Measurements from ENCODE around the gene GADD45A. TPM values are rescaled to one million over a fixed set of nuclear protein-coding genes. Genes with fewer than 3 reads are reported as not detected.

Gene GADD45A
- polyA plus RNA-seq, 1 of the 3 experiments (the other 2 are of a cell fraction): 164 TPM

- TF ChIP-seq SMC3 (IDR thresholded peaks at IDR 0.05; ENCODE audit: low read depth, low read length) (no peak), TCF12 (IDR thresholded peaks at IDR 0.05) (peak; percentile 68), JUND (IDR thresholded peaks at IDR 0.05) (peak; percentile 61), RCOR1 (IDR thresholded peaks at IDR 0.05; ENCODE audit: low read length) (no peak), TAF1 (IDR thresholded peaks at IDR 0.05; ENCODE audit: borderline replicate concordance, low read depth, low read length) (no peak), FOSL2 (IDR thresholded peaks at IDR 0.05; ENCODE audit: borderline replicate concordance, low read depth) (peak; percentile 57)
- TF ChIP-seq, protein P1, sequence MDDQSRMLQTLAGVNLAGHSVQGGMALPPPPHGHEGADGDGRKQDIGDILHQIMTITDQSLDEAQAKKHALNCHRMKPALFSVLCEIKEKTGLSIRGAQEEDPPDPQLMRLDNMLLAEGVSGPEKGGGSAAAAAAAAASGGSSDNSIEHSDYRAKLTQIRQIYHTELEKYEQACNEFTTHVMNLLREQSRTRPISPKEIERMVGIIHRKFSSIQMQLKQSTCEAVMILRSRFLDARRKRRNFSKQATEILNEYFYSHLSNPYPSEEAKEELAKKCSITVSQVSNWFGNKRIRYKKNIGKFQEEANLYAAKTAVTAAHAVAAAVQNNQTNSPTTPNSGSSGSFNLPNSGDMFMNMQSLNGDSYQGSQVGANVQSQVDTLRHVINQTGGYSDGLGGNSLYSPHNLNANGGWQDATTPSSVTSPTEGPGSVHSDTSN (IDR thresholded peaks at IDR 0.05): peak; percentile 65; the same call in 1 of the 2 replicates
- TF ChIP-seq, protein P2, sequence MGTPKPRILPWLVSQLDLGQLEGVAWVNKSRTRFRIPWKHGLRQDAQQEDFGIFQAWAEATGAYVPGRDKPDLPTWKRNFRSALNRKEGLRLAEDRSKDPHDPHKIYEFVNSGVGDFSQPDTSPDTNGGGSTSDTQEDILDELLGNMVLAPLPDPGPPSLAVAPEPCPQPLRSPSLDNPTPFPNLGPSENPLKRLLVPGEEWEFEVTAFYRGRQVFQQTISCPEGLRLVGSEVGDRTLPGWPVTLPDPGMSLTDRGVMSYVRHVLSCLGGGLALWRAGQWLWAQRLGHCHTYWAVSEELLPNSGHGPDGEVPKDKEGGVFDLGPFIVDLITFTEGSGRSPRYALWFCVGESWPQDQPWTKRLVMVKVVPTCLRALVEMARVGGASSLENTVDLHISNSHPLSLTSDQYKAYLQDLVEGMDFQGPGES (IDR thresholded peaks at IDR 0.05; ENCODE audit: low read depth, low read length): no peak
Measured at GRCh38 chr1:67687649-67688048, 2.6 kb downstream of the GADD45A start (continued).

- Histone ChIP-seq H3K36me3 (replicated peaks in 1 of 2; ENCODE audit: control insufficient read depth in 1 of 2, insufficient read depth in 2 of 2, low read length in 1 of 2) (peaks cover 36 to 44% of the 10 kb centered on the region in 2 experiments), H4K20me1 (ENCODE audit: insufficient read depth) (peaks cover 24% of the 10 kb centered on the region), H3K27ac (ENCODE audit: low read depth in 2 of 2, low read length in 1 of 2) (peak overlapping the region; percentile 25 to 96; a peak in 3 of 4 replicates), H3F3A (replicated peaks; ENCODE audit: insufficient read depth) (peaks cover 64% of the 10 kb centered on the region), H3K79me2 (ENCODE audit: insufficient read depth) (peaks cover 33% of the 10 kb centered on the region), H3K9me3 (no peaks in the 10 kb centered on the region), H2AFZ (ENCODE audit: low read depth) (no peak overlapping the region), H3K9me2 (no peaks in the 10 kb centered on the region), H3K4me3 (ENCODE audit: low read depth in 2 of 2, low read length in 1 of 2) (peak overlapping the region; percentile 17 to 87; a peak in 2 of 4 replicates), H3K27me3 (ENCODE audit: insufficient read depth) (no peaks in the 10 kb centered on the region), H3K4me2 (peak overlapping the region; percentile 90), H3K4me1 (ENCODE audit: control insufficient read depth in 1 of 2, insufficient read depth in 2 of 2, low read depth in 1 of 2, low read length in 1 of 2) (peaks cover 15 to 19% of the 10 kb centered on the region in 2 experiments; a peak in 3 of 4 replicates), H3K9ac (peak overlapping the region; percentile 97)
- POLR2A ChIA-PET: no interaction called here
- 0 out of 2 replicates have a peak, but pooled peaks have one; percentile 62 for TF ChIP-seq POLR2AphosphoS5 (IDR thresholded peaks at IDR 0.05; ENCODE audit: low read depth, low read length)
- TF ChIP-seq, protein P3, sequence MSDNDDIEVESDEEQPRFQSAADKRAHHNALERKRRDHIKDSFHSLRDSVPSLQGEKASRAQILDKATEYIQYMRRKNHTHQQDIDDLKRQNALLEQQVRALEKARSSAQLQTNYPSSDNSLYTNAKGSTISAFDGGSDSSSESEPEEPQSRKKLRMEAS (IDR thresholded peaks at IDR 0.05; ENCODE audit: low read depth): no peak
- TF ChIP-seq SIN3A (IDR thresholded peaks at IDR 0.05; ENCODE audit: borderline replicate concordance, low read depth, low read length): peak; percentile 16; the same call in 1 of the 2 replicates
- no peak for TF ChIP-seq ELF1 (IDR thresholded peaks at IDR 0.05)
- CTCF ChIA-PET: interaction anchor here (0.8 to 10.1 kb wide), 5 partner anchors 12 to 455 kb away, joined by 3 to 100 read pairs (median 3); no protein-coding TSS in a partner anchor
- DNase-seq: no peak
- 79% methylated on average over 3 of the region's 3 CpGs for WGBS (ENCODE audit: low lambda C conversion rate)
Measured at GRCh38 chr1:67688526-67689219, 3.7 kb downstream of the GADD45A start.

Data from SK-N-SH (cell line).